Left renal pelvis (tissue), 4 donors: ENCODE results near the gene AGR2. TPM values are rescaled to one million over a fixed set of nuclear protein-coding genes. Genes with fewer than 3 reads are reported as not detected.

ENCODE experiments used
- DNase-seq, 4 donors: peaks; one replicate each; pipeline ENCODE4 v3.0.0-alpha.2; 2013; ENCODE audit warnings: low read depth in 4 of 4, low spot score in 3 of 4
- polyA plus RNA-seq, 4 donors: library from polyadenylated mRNA; unstranded; fragments of 120-200 nt; gene quantifications; one replicate each; pipeline ENCODE4 v1.2.1, GENCODE V29; 2013; ENCODE audit not compliant: insufficient read length in 4 of 4

AGR2 gene
- polyA plus RNA-seq, 4 donors, result 34.1 to 88.3 (median 77.5) TPM

- DNase-seq, result no peak
These were observed 10.2 kb upstream of the AGR2 start for GRCh38 chr7:16815001-16815400.

- DNase-seq, result no peak
These were observed 8.4 kb upstream of the AGR2 start for GRCh38 chr7:16813232-16813616.

- DNase-seq, result no peak
These were observed 7.9 kb upstream of the AGR2 start for GRCh38 chr7:16812542-16813231.

GRCh38 chr7:16811551-16811950 lies 6.8 kb upstream of the AGR2 start:
- DNase-seq, result no peak

GRCh38 chr7:16810573-16810972 lies 5.8 kb upstream of the AGR2 start:
- DNase-seq, result no peak

GRCh38 chr7:16810112-16810511 lies 5.3 kb upstream of the AGR2 start:
- no peak for DNase-seq

- no peak for DNase-seq
These were observed 642 bp upstream of the AGR2 start for GRCh38 chr7:16805441-16805840.

- DNase-seq, result no peak
These were observed 722 bp downstream of the AGR2 start for GRCh38 chr7:16803881-16804673.

- DNase-seq, result no peak
These were observed 1.7 kb downstream of the AGR2 start for GRCh38 chr7:16803125-16803524.

- DNase-seq, result no peak
These were observed 3.2 kb downstream of the AGR2 start for GRCh38 chr7:16801579-16801978.

- DNase-seq, result no peak
These were observed 3.7 kb downstream of the AGR2 start for GRCh38 chr7:16801111-16801542.

- no peak for DNase-seq
These were observed 9.2 kb downstream of the AGR2 start for GRCh38 chr7:16795624-16796023.

GRCh38 chr7:16794986-16795385 lies 9.8 kb downstream of the AGR2 start:
- no peak for DNase-seq

- DNase-seq, result no peak
These were observed 12.7 kb downstream of the AGR2 start for GRCh38 chr7:16791905-16792698.

- DNase-seq, result no peak
These were observed 13.7 kb downstream of the AGR2 start for GRCh38 chr7:16791071-16791470.

GRCh38 chr7:16787127-16787526 lies 17.7 kb downstream of the AGR2 start:
- DNase-seq, result no peak

GRCh38 chr7:16786257-16786656 lies 18.5 kb downstream of the AGR2 start:
- DNase-seq, result no peak

- DNase-seq, result no peak
These were observed 19.0 kb downstream of the AGR2 start for GRCh38 chr7:16785846-16786245.

GRCh38 chr7:16785321-16785720 lies 19.5 kb downstream of the AGR2 start:
- no peak for DNase-seq

GRCh38 chr7:16780596-16780995 lies 24.2 kb downstream of the AGR2 start:
- DNase-seq, result no peak

- DNase-seq, result no peak
These were observed 25.7 kb downstream of the AGR2 start for GRCh38 chr7:16779051-16779450.
